HG03442 (cell line): ENCODE results near the gene RGS3.

Experiments used
- ATAC-seq: cut with Tn5 transposase; IDR thresholded peaks from one replicate; pipeline ENCODE4 v1.9.1; 2021; ENCODE audit warnings: mild to moderate bottlenecking, moderate library complexity; ENCODE audit not compliant: unreplicated experiment

RGS3 gene

DNA sequence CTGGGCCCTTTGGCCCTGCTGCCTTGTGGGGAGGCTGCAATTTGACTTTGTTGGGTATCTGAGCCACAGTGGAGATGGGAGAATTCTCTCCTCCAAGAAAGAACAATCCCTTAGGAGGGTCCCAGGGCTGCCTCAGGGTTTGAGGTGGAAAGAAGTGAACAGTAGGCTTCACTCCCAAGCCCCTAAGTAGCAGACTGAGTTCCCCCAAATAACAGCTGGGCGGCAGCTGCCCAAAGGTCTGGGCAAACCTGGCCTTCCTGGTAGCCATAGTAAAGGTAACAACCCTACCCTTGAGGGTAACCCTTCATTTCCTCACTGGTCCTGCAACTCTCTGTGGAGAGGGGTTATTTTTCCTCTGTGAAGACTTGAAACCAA is 746 bp downstream of the RGS3 start:
- no peak for ATAC-seq

DNA sequence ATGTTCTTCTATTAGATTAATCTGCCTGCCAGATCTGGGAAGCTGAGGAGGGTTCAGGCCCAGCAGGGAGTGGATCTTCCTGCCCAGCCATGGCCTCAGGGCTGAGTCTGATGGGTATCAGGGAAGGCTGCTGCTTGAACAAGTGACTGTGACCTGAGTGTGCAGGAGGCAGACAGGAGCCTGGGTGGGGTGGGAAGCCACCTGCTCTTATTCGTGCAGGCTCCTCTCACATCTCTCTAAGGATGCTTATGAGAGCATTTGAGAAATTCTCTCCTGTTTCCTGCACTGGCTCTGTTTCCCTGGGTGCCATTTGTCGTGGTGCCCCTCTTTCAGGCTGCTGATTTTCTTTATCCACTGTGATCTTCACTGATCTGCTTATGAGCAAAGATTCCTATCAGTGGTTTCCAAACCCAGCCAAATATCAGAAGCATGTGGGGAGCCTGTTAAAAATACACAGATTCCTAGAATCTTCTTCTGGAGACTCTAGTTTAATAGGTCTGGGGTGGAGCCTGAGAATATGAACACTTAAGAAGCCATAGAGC is 2.1 kb downstream of the RGS3 start:
- ATAC-seq, result no peak

DNA sequence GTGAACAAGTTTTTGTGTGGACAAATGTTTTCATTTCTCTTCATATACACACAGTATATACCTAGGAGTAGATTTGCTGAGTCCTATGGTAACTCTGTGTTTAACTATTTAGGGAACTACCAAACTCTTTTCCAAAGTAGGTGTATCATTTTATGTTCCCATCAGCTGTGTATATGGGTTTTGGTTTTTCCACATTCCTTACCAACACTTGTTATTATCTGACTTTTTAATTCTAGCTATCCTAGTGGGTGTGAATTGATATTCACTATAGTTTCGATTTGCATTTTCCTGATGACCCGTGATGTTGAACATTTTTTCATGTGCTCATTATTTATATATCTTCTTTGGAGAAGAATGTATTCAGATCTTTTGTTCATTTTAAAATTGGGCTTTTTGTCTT is 3.7 kb downstream of the RGS3 start:
- no peak for ATAC-seq

DNA sequence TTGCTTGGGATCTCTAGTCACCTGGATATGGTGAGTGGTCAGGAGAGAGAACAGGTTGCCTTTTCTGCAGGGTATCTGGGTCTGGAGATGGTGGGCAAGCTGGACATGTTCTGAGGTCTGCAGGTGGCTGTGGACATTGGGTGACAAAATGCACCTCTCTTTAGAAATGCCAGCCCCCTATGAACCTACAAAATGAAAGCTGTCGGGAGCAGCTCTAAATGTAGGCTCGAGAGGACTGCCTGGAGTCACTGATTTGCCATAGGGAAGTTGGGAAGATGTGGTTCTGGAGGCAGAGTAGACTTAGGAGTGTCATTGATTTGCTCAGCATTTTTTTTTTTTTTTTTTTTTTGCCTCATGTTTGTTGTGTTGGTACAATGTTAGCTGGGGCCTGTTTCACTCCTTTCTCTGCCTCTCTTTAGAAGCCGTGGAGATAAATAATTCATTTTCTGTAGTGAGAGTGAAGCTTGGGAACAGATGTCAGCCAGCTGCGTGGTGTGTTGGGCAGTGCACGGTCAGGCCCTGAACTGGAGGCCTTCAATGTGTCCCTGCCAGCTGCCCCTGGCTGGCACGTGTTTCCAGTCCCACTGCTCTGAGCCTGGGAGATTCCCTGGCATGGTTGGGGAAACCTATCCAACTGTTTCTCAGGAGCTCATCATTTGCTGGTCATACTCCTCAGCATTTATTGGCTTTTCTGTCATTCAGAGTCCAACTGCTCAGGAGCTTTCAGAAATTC is 5.4 kb downstream of the RGS3 start:
- no peak for ATAC-seq

GRCh38 chr9:113471143-113471542 is 7.6 kb downstream of the RGS3 start:
- no peak for ATAC-seq

GRCh38 chr9:113471566-113471965 is 8.0 kb downstream of the RGS3 start:
- no peak for ATAC-seq

DNA sequence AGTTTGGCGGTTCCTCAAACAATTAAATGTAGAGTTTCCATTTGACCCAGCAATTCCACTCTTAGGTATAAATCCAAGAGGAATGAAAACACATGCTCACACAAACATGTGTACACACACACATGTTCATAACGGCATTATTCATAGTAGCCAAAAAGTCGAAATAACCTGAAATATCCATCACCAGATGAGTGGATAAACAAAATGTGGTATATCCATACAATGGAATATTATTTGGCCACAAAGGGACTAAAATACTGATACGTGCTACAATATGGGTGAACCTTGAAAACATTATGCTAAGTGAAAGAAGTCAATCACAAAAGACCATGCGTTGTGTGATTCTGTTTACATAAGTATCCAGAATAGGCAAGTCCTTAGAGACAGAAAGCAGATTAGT is 8.7 kb downstream of the RGS3 start:
- no peak for ATAC-seq

- no peak for ATAC-seq
These were observed 11.0 kb downstream of the RGS3 start for GRCh38 chr9:113474360-113475028.

- no peak for ATAC-seq
These were observed 11.5 kb downstream of the RGS3 start for GRCh38 chr9:113475031-113475430.

- no peak for ATAC-seq
These were observed 12.5 kb downstream of the RGS3 start for GRCh38 chr9:113475992-113476391.

DNA sequence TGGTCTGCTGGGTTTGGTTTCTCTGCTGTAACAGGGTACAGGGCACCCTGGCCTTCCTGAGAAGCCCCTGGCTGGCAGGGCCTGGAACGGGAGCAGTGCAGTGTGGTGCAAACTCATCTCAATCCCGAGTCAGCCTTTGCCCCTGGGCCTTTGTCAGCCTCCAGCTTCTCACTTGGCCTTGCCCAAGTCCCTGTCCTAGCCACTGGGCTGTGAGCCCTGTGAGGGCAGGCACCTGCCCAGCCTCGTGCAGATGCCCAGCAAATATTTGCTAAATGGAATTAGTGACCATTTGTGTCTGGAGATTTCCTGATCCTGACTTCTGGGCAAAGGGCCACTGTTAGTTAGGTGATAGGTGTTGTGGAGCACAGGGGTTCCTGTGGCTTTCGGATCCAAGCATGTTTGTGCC is 13.0 kb downstream of the RGS3 start:
- no peak for ATAC-seq

- ATAC-seq, result no peak
These were observed 13.5 kb downstream of the RGS3 start for GRCh38 chr9:113477058-113477457.

DNA sequence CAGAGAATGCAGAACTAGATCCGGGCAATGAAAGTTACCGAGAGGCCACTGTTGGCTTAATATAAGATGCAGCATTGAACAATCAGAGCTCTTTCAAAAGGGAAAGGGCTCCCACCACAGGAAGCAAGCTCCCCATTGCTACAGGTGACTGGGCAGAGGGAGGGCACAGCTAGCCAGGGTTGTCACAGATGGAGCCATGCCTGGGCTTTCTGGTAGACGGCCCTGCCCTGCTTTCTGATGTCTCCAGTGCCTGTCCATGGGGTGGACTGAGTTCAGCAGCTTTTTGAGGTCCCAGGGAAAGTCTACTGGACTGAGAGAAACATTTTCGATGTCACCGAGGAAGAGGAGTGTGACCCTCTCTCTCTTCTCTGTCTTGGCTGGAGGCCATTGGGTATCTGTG is 14.1 kb downstream of the RGS3 start:
- ATAC-seq, result no peak

DNA sequence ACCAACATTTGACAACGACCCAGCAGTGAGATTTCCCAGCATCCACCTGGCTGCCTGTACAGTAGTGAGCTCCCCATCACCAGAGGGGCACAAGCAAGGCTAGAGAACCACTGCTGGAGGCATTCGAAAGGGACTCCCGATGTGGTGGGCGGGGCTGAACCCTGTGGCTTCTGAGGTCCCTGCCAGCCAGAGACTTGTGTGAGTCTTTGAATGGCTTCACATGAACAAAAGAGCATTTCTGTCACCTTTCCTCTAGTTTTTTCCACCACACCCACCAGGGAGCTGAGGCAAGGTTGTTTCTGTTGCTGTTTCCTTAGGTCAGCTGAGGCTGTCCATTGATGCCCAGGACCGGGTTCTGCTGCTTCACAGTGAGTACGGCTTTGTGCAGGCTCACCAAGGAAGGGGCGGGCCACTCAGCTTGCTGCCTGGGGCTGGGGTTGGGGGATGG is 15.7 kb downstream of the RGS3 start:
- no peak for ATAC-seq

DNA sequence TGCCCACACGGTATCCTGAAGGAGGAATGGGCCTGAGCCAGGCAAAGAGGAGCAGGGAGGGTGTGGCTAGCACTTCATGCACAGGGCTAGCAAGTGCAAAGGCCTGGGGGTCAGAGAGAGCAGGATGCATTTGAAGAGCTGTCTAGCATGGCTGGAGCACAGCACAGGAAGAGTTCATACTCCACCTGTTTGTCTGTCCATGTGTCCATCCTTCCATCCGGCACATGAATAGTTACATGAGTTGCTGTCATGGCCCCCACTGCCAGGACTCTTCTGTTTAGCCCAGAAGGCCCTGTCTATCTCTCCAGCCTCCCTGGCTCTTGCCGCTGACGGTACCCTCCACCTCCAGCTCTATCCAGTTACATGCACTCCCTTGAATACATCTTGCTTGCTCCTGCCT is 17.1 kb downstream of the RGS3 start:
- no peak for ATAC-seq

- ATAC-seq, result no peak
These were observed 17.8 kb downstream of the RGS3 start for GRCh38 chr9:113481176-113481787.

- ATAC-seq, result no peak
These were observed 18.8 kb downstream of the RGS3 start for GRCh38 chr9:113482341-113482740.

DNA sequence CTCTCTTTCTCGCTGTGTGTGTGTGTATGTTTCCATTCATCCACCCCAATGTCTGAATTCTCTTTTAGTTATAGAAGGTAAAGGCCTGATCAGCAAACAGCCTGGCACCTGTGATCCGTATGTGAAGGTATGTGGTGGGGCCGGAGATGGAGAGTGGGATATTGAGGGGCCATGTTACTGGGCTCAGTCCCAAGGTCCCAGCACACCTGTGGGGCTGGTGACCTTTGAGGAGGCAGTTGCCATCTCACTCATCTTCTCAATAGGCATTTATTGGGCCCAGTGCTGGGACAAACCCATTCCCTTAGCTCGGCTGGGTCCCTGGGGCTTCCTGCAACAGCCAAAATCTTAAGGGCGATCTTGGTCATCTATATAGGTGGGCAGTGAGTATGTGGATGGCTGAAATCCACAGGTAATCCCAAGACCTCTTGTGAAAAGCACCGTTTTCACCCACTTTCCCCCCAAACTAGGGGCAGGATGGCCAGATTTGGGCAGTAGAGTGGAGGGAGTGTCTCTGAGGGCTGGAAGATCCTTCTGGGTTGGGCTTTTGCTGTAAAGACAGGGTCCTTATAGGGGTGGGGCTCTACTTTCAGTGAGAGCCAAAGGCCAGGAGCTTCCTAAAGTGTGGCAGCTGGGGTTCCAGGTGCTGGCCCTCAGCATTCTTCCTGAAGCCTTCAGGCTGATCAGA is 19.6 kb downstream of the RGS3 start:
- ATAC-seq, result no peak

DNA sequence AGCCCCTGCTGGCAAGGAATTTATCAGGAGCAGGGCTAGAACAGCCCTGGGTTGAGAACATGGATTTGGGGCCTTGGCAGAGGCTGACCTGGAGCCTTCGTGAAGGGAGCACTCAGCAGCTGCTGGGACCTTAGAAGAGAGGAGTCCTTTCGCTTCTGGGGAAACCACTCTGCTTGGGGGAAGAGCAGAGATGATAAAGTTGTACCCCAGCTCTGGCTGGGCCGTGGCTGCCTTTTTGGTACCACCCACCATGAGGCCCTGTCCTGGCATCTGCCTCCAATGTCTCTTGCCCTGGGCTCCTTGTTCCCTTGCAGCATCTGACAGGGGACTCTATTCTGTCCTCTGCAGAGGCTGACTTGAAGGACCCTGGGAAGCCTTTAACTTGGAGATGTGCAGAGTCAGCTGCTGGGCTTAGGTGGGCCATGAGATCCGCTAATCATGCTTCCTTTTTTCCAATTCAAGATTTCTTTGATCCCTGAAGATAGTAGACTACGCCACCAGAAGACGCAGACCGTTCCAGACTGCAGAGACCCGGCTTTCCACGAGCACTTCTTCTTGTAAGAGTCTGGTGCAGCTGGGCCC is 20.2 kb downstream of the RGS3 start:
- no peak for ATAC-seq

DNA sequence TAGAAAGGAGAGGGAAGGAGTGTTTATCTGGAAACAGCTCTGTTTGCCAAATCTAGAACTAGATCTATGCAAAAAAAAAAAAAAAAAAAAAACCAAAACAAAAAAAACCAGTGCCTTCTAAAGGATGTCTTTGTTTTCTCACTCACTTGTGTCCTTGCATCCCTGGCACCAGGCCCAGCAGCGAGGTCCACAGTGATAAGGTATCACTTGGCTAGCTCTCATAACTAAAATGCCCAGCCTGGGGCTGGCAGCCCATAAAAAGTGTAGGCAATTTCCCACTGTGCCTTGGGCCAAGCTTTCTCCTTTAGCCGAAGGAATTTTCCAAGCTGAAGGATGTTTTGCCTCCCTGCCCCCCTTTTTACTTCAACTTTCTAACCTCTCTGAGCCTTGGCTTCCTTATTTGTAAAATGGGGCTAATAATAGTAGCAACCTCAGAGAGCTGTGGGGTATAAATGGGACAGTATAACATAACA is 20.8 kb downstream of the RGS3 start:
- ATAC-seq, result no peak

DNA sequence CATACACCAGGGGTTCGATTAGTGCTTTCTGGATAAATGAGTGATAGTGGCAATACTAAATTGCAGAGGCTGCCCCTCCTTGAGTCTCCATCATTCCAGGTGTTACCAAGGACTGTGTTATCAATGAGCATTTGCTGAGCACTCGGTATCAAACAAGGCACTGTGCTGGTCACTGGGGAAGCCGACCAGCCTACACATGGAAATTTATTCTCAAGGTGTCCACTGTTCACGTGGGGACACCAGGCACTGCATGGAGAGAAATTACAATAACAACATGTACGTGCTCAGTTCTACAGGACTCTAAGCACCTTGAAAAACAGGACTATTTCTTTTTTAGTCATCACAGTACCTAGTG is 22.2 kb downstream of the RGS3 start:
- no peak for ATAC-seq
